22Rv1 (cell line): Measurements from ENCODE around the gene SUGCT.

Experiments used
- H3K27ac ChIP-seq: fragments of 450-650 bp; 2 replicates; pipeline ENCODE4 v1.5.1; 2017
- ZFX ChIP-seq: fragments of 450-650 bp; IDR thresholded peaks from 2 replicates; pipeline ENCODE4 v1.6.1; 2017; ENCODE audit warnings: antibody characterized with exemption, borderline replicate concordance
- TF ChIP-seq, protein P1 (sequence below): fragments of 450-650 bp; IDR thresholded peaks from 2 replicates; pipeline ENCODE4 v1.5.1; 2017; ENCODE audit warnings: mild to moderate bottlenecking

Gene SUGCT

DNA sequence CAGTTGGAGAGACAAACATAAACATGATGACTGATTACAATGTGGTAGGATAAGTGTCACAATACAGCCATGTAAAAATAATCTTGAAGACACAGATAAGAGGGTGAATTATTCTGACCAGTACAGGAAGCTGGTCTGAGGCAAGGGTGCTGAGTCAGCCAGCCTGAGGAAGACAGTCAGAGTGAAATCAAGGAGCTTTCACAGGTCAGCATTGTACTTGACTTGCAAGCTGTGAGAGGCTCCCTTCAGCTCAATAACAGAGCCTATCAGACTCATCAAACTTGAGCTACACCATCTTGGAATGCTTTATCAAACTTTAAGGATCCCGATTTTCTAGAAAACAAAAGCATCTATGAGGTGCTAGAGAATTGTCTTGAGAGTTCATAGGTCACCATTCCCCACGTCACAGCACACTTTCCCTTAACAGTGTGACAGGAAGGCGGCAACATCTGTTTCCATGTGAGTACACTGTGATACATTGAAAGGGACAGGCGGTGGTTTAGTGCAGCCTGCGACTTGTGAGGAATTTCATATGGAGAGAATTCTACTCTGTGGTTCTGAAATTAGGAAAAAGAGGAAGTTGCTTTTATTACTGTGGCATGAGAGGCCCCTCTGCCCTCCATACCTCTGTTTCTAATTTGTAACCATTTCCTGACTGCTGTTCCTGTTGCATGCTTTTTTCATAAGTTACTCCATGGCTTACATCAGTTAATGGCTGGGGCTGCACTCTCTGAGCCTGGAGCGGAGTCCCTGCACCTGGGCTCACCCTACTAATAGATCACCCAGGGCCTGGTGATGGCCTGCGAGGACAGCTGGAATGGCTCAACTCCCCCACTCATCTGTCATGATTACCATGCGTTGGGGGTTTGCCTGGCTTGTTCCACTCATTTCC, 417.1 kb downstream of the SUGCT start:
- no peak overlapping the region for H3K27ac ChIP-seq
- TF ChIP-seq, protein P1, sequence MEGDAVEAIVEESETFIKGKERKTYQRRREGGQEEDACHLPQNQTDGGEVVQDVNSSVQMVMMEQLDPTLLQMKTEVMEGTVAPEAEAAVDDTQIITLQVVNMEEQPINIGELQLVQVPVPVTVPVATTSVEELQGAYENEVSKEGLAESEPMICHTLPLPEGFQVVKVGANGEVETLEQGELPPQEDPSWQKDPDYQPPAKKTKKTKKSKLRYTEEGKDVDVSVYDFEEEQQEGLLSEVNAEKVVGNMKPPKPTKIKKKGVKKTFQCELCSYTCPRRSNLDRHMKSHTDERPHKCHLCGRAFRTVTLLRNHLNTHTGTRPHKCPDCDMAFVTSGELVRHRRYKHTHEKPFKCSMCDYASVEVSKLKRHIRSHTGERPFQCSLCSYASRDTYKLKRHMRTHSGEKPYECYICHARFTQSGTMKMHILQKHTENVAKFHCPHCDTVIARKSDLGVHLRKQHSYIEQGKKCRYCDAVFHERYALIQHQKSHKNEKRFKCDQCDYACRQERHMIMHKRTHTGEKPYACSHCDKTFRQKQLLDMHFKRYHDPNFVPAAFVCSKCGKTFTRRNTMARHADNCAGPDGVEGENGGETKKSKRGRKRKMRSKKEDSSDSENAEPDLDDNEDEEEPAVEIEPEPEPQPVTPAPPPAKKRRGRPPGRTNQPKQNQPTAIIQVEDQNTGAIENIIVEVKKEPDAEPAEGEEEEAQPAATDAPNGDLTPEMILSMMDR: no peak
- no peak for TF ChIP-seq ZFX

GRCh38 chr7:40560672-40561071, 425.9 kb downstream of the SUGCT start:
- TF ChIP-seq, protein P1: no peak
- no peak for TF ChIP-seq ZFX
- H3K27ac ChIP-seq: no peak overlapping the region

GRCh38 chr7:40566879-40567278, 432.1 kb downstream of the SUGCT start:
- H3K27ac ChIP-seq: no peak overlapping the region
- TF ChIP-seq ZFX: no peak
- TF ChIP-seq, protein P1: no peak

DNA sequence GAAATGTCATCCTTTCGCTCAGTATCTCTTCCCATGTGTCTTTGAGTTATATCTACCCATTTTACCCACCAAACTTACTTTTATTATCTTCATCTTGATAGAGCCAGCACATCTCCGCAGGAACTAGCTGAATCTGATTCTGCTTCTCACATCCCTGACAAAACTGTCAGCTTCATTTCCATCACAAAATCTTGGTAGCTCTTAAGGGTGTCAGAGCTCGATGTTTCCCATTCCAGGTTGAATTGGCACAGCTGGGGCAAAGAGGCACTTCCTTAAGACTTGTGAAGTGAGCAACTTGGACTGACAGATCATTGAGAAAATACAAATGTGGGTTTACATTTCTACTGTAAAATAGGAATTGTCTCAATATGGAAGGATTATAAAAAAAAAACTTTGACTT, 434.5 kb downstream of the SUGCT start:
- H3K27ac ChIP-seq: no peak overlapping the region
- TF ChIP-seq, protein P1: no peak
- no peak for TF ChIP-seq ZFX

- TF ChIP-seq, protein P1: no peak
- TF ChIP-seq ZFX: no peak
- no peak overlapping the region for H3K27ac ChIP-seq
These were observed 435.4 kb downstream of the SUGCT start for GRCh38 chr7:40570223-40570622.

GRCh38 chr7:40571796-40572195, 437.0 kb downstream of the SUGCT start:
- H3K27ac ChIP-seq: no peak overlapping the region
- TF ChIP-seq, protein P1: no peak
- no peak for TF ChIP-seq ZFX

DNA sequence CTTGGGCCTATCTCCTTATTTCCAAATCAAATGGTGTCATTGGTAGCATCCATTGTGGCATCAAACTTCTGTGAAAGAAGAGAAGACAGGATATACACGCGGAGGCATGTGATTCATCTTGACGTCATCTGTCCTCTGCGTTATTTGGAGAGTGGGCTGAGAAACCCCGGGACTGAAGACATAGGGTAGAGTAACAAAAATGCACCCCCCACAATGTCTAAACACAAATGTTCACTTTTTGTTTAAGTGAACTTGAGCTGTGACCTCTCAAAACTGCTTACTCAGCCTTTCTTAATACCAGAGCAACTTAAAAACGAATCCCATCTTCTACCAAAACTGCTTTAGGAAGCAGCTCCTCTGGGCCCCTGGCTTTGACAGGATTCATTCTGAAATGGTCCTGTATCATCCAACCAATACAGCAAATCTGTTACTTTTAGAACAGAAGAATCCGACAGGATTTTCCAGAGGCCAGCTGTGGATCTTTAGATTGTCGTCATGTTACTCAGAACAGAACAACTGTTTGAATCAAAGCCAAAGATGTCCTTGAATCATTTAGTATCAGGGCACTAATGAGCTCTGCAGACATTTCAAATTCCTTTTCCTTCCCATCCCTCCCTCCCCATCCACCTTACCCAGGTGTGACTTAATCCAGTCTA, 438.1 kb downstream of the SUGCT start:
- TF ChIP-seq ZFX: no peak
- TF ChIP-seq, protein P1: no peak
- no peak overlapping the region for H3K27ac ChIP-seq
